OCI-M2 (cell line): ENCODE results near the gene POLR1B.
"Not testable (repeated sequence)": the region's sequence is repeated elsewhere in the genome, so short reads cannot be mapped to it uniquely, and the experiment has no call there.

ENCODE experiments used
- DNase-seq: peaks from one replicate; lab custom pipeline; 2025; ENCODE audit not compliant: unreplicated experiment; lab: John Stamatoyannopoulos, UW

POLR1B gene

GRCh38 chr2:112597537-112598322 is 55.5 kb downstream of the POLR1B start:
- DNase-seq, result no peak

GRCh38 chr2:112600634-112601033 is 58.4 kb downstream of the POLR1B start:
- no peak for DNase-seq

- no peak for DNase-seq
Measured at GRCh38 chr2:112601754-112602153, 59.5 kb downstream of the POLR1B start.

GRCh38 chr2:112602917-112603316 is 60.7 kb downstream of the POLR1B start:
- no peak for DNase-seq

GRCh38 chr2:112603731-112604130 is 61.5 kb downstream of the POLR1B start:
- DNase-seq, result no peak

- DNase-seq, result no peak
Measured at GRCh38 chr2:112604952-112605351, 62.7 kb downstream of the POLR1B start.

GRCh38 chr2:112605926-112606325 is 63.7 kb downstream of the POLR1B start:
- DNase-seq, result no peak

- no peak for DNase-seq
Measured at GRCh38 chr2:112606547-112606946, 64.3 kb downstream of the POLR1B start.

GRCh38 chr2:112607680-112608438 is 65.6 kb downstream of the POLR1B start:
- no peak for DNase-seq

GRCh38 chr2:112609320-112609719 is 67.1 kb downstream of the POLR1B start:
- DNase-seq, result not testable (repeated sequence)

- DNase-seq, result not testable (repeated sequence)
Measured at GRCh38 chr2:112612283-112612682, 70.0 kb downstream of the POLR1B start.

GRCh38 chr2:112614201-112614840 is 72.1 kb downstream of the POLR1B start:
- no peak for DNase-seq

- DNase-seq, result no peak
Measured at GRCh38 chr2:112615051-112615450, 72.8 kb downstream of the POLR1B start.

GRCh38 chr2:112615798-112616197 is 73.5 kb downstream of the POLR1B start:
- not testable (repeated sequence) for DNase-seq

GRCh38 chr2:112618383-112618782 is 76.1 kb downstream of the POLR1B start:
- DNase-seq, result no peak

GRCh38 chr2:112621790-112622527 is 79.7 kb downstream of the POLR1B start:
- no peak for DNase-seq

GRCh38 chr2:112622528-112622849 is 80.2 kb downstream of the POLR1B start:
- DNase-seq, result no peak

GRCh38 chr2:112623913-112624777 is 81.9 kb downstream of the POLR1B start:
- no peak for DNase-seq

- no peak for DNase-seq
Measured at GRCh38 chr2:112625474-112626114, 83.3 kb downstream of the POLR1B start.

GRCh38 chr2:112626604-112627059 is 84.4 kb downstream of the POLR1B start:
- no peak for DNase-seq
